Brain microvascular endothelial cell (primary cell): Measurements from ENCODE around the gene TJP2.

Experiments
- DNase-seq: peaks from one replicate; pipeline ENCODE4 v3.0.0-alpha.2; 2020
- H3K27ac ChIP-seq: fragments of 250-450 bp; sonication (Bioruptor Pico); 2 replicates; pipeline ENCODE4 v1.5.1; 2020; ENCODE audit warnings: mild to moderate bottlenecking, moderate library complexity
- H3K27me3 ChIP-seq: fragments of 250-450 bp; sonication (Bioruptor Pico); replicated peaks from 2 replicates; pipeline ENCODE4 v1.5.1; 2020; ENCODE audit warnings: mild to moderate bottlenecking
- H3K36me3 ChIP-seq: fragments of 250-450 bp; sonication (Bioruptor Pico); replicated peaks from 2 replicates; pipeline ENCODE4 v1.5.1; 2020; ENCODE audit warnings: mild to moderate bottlenecking
- H3K4me3 ChIP-seq: 2 replicates; pipeline ENCODE4 v1.5.1; 2011; ENCODE audit warnings: low read depth, mild to moderate bottlenecking, control low read depth, low read length, moderate library complexity
- CTCF ChIP-seq: IDR thresholded peaks from 2 replicates; pipeline ENCODE4 v1.5.1; 2011; ENCODE audit warnings: low read depth, mild to moderate bottlenecking, moderate library complexity, low read length, control low read depth, inconsistent platforms; ENCODE audit errors: missing control alignments
- in situ Hi-C: cut with HindIII; loops from 2 replicates; pipeline ENCODE4 v1.10.0; 2017; ENCODE audit warnings: low sequenced_read_pairs, low pct_ligation_motif_present

TJP2 gene

GRCh38 chr9:69232135-69232534 lies 58.1 kb downstream of the TJP2 start:
- no peak for TF ChIP-seq CTCF
- Histone ChIP-seq H3K27me3 (no peaks in the 10 kb centered on the region), H3K27ac (no peak overlapping the region), H3K4me3 (no peak overlapping the region), H3K36me3 (peaks cover 29% of the 10 kb centered on the region)
- in situ Hi-C loops, result no loop called here
- DNase-seq, result no peak

GRCh38 chr9:69234683-69235082 lies 60.6 kb downstream of the TJP2 start:
- Histone ChIP-seq H3K4me3 (no peak overlapping the region), H3K27ac (no peak overlapping the region), H3K36me3 (peaks cover 16% of the 10 kb centered on the region), H3K27me3 (no peaks in the 10 kb centered on the region)
- in situ Hi-C loops, result no loop called here
- no peak for DNase-seq
- no peak for TF ChIP-seq CTCF

GRCh38 chr9:69236188-69236587 lies 62.1 kb downstream of the TJP2 start:
- H3K27me3 ChIP-seq, result no peaks in the 10 kb centered on the region
- H3K4me3 ChIP-seq, result no peak overlapping the region
- no peak for TF ChIP-seq CTCF
- in situ Hi-C loops, result no loop called here
- DNase-seq, result no peak
- H3K36me3 ChIP-seq, result peaks cover 13% of the 10 kb centered on the region
- no peak overlapping the region for H3K27ac ChIP-seq

GRCh38 chr9:69237702-69238295 lies 63.7 kb downstream of the TJP2 start:
- no peaks in the 10 kb centered on the region for H3K27me3 ChIP-seq
- DNase-seq, result no peak
- no peak overlapping the region for H3K4me3 ChIP-seq
- H3K36me3 ChIP-seq, result peaks cover 13% of the 10 kb centered on the region
- in situ Hi-C loops, result no loop called here
- no peak for TF ChIP-seq CTCF
- no peak overlapping the region for H3K27ac ChIP-seq

- H3K36me3 ChIP-seq, result peaks cover 3% of the 10 kb centered on the region
- no peaks in the 10 kb centered on the region for H3K27me3 ChIP-seq
- no peak overlapping the region for H3K4me3 ChIP-seq
- no peak overlapping the region for H3K27ac ChIP-seq
- no peak for TF ChIP-seq CTCF
- in situ Hi-C loops, result no loop called here
- DNase-seq, result no peak
These were observed 69.0 kb downstream of the TJP2 start for GRCh38 chr9:69243116-69243515.

GRCh38 chr9:69246629-69247028 lies 72.6 kb downstream of the TJP2 start:
- no peak for TF ChIP-seq CTCF
- peaks cover 8% of the 10 kb centered on the region for H3K36me3 ChIP-seq
- DNase-seq, result no peak
- no peak overlapping the region for H3K4me3 ChIP-seq
- no peaks in the 10 kb centered on the region for H3K27me3 ChIP-seq
- in situ Hi-C loops, result no loop called here
- H3K27ac ChIP-seq, result no peak overlapping the region
